PFSK-1 (cell line): ENCODE data around the gene NEDD1.

Source experiments
- FOXP2 ChIP-seq: optimal IDR thresholded peaks from 2 replicates; pipeline ENCODE3; 2011; ENCODE audit warnings: borderline replicate concordance, control low read depth, inconsistent platforms; ENCODE audit not compliant: insufficient read depth; ENCODE audit errors: extremely low read length, extremely low read depth
- POLR2AphosphoS5 ChIP-seq: IDR thresholded peaks from 2 replicates; pipeline ENCODE4 v1.6.1; 2012; ENCODE audit warnings: low read depth, mild to moderate bottlenecking, control low read depth, low read length, moderate library complexity
- REST ChIP-seq, 2 experiments: IDR thresholded peaks; 2 replicates each; pipeline versions ENCODE4 v1.6.1 to v1.8.0; 2011 to 2012; ENCODE audit warnings: low read depth in 2 of 2, low read length in 2 of 2, control low read depth in 1 of 2, inconsistent platforms in 1 of 2, mild to moderate bottlenecking in 1 of 2, moderate library complexity in 1 of 2; ENCODE audit not compliant: insufficient read depth in 1 of 2
- SIN3A ChIP-seq: IDR thresholded peaks from 2 replicates; pipeline ENCODE4 v1.6.1; 2012; ENCODE audit warnings: mild to moderate bottlenecking, low read length, moderate library complexity, borderline replicate concordance; ENCODE audit not compliant: insufficient read depth
- TAF1 ChIP-seq: IDR thresholded peaks from 2 replicates; pipeline ENCODE4 v1.6.1; 2012; ENCODE audit warnings: low read length, control low read depth, borderline replicate concordance; ENCODE audit not compliant: insufficient read depth

The NEDD1 gene

GRCh38 chr12:96866801-96867590 lies 40.1 kb upstream of the NEDD1 start:
- no peak for TF ChIP-seq TAF1
- TF ChIP-seq SIN3A, result no peak

- no peak for TF ChIP-seq POLR2AphosphoS5
- TF ChIP-seq TAF1, result no peak
- no peak for TF ChIP-seq FOXP2
Observed at GRCh38 chr12:96870946-96871345, 36.1 kb upstream of the NEDD1 start.

- TF ChIP-seq SIN3A (no peak), FOXP2 (no peak), REST (IDR thresholded peaks at IDR 0.05; ENCODE audit: insufficient read depth in 1 of 2, low read depth in 2 of 2, low read length in 2 of 2) (no peak), POLR2AphosphoS5 (no peak), TAF1 (no peak)
Observed at GRCh38 chr12:96872961-96873360, 34.1 kb upstream of the NEDD1 start.

GRCh38 chr12:96874211-96874610 lies 32.8 kb upstream of the NEDD1 start:
- TF ChIP-seq FOXP2, result no peak
- no peak for TF ChIP-seq POLR2AphosphoS5
- no peak for TF ChIP-seq SIN3A
- no peak for TF ChIP-seq TAF1
- no peak for TF ChIP-seq REST (IDR thresholded peaks at IDR 0.05; ENCODE audit: insufficient read depth in 1 of 2, low read depth in 2 of 2, low read length in 2 of 2)

GRCh38 chr12:96876966-96877365 lies 30.1 kb upstream of the NEDD1 start:
- no peak for TF ChIP-seq FOXP2
- TF ChIP-seq POLR2AphosphoS5, result no peak
- no peak for TF ChIP-seq SIN3A
- TF ChIP-seq REST (IDR thresholded peaks at IDR 0.05; ENCODE audit: insufficient read depth in 1 of 2, low read depth in 2 of 2, low read length in 2 of 2), result no peak
- no peak for TF ChIP-seq TAF1

- no peak for TF ChIP-seq FOXP2
- TF ChIP-seq SIN3A, result no peak
- no peak for TF ChIP-seq TAF1
- no peak for TF ChIP-seq POLR2AphosphoS5
- no peak for TF ChIP-seq REST (IDR thresholded peaks at IDR 0.05; ENCODE audit: insufficient read depth in 1 of 2, low read depth in 2 of 2, low read length in 2 of 2)
Observed at GRCh38 chr12:96878704-96879103, 28.4 kb upstream of the NEDD1 start.
